ENCODE results near the gene ASCC3.
"Not testable (repeated sequence)": the region's sequence is repeated elsewhere in the genome, so short reads cannot be mapped to it uniquely, and the experiment has no call there.

The ASCC3 gene

GRCh38 chr6:100890646-100891045 is 9.5 kb upstream of the ASCC3 start:
- DNase-seq (ENCODE audit: low read depth in 2 of 2, low spot score in 1 of 2) = not testable (repeated sequence)

GRCh38 chr6:100889351-100889750 is 8.2 kb upstream of the ASCC3 start:
- no peak for DNase-seq (ENCODE audit: low read depth in 2 of 2, low spot score in 1 of 2)

- no peak for DNase-seq (ENCODE audit: low read depth in 2 of 2, low spot score in 1 of 2)
Measured at GRCh38 chr6:100886076-100886475, 4.9 kb upstream of the ASCC3 start.

GRCh38 chr6:100883347-100883746 is 2.2 kb upstream of the ASCC3 start:
- no peak for DNase-seq (ENCODE audit: low read depth in 2 of 2, low spot score in 1 of 2)

- DNase-seq (ENCODE audit: low read depth in 2 of 2, low spot score in 1 of 2) = no peak
Measured at GRCh38 chr6:100881707-100882040, 545 bp upstream of the ASCC3 start.

GRCh38 chr6:100880149-100880852 is 828 bp downstream of the ASCC3 start:
- DNase-seq (ENCODE audit: low read depth in 2 of 2, low spot score in 1 of 2) = no peak

GRCh38 chr6:100879317-100879716 is 1.8 kb downstream of the ASCC3 start:
- DNase-seq (ENCODE audit: low read depth in 2 of 2, low spot score in 1 of 2) = no peak

GRCh38 chr6:100877851-100878250 is 3.3 kb downstream of the ASCC3 start:
- DNase-seq (ENCODE audit: low read depth in 2 of 2, low spot score in 1 of 2) = no peak

- no peak for DNase-seq (ENCODE audit: low read depth in 2 of 2, low spot score in 1 of 2)
Measured at GRCh38 chr6:100876251-100876650, 4.9 kb downstream of the ASCC3 start.

GRCh38 chr6:100865525-100865924 is 15.6 kb downstream of the ASCC3 start:
- DNase-seq (ENCODE audit: low read depth in 2 of 2, low spot score in 1 of 2) = no peak

- DNase-seq (ENCODE audit: low read depth in 2 of 2, low spot score in 1 of 2) = no peak
Measured at GRCh38 chr6:100862063-100862462, 19.1 kb downstream of the ASCC3 start.

- DNase-seq (ENCODE audit: low read depth in 2 of 2, low spot score in 1 of 2) = no peak
Measured at GRCh38 chr6:100856146-100856545, 25.0 kb downstream of the ASCC3 start.

GRCh38 chr6:100851819-100852218 is 29.3 kb downstream of the ASCC3 start:
- DNase-seq (ENCODE audit: low read depth in 2 of 2, low spot score in 1 of 2) = no peak

GRCh38 chr6:100850174-100850573 is 31.0 kb downstream of the ASCC3 start:
- DNase-seq (ENCODE audit: low read depth in 2 of 2, low spot score in 1 of 2) = no peak

- DNase-seq (ENCODE audit: low read depth in 2 of 2, low spot score in 1 of 2) = no peak
Measured at GRCh38 chr6:100846276-100846675, 34.9 kb downstream of the ASCC3 start.

- DNase-seq (ENCODE audit: low read depth in 2 of 2, low spot score in 1 of 2) = no peak
Measured at GRCh38 chr6:100845676-100846075, 35.5 kb downstream of the ASCC3 start.

- no peak for DNase-seq (ENCODE audit: low read depth in 2 of 2, low spot score in 1 of 2)
Measured at GRCh38 chr6:100839419-100839818, 41.7 kb downstream of the ASCC3 start.

GRCh38 chr6:100838011-100838410 is 43.1 kb downstream of the ASCC3 start:
- DNase-seq (ENCODE audit: low read depth in 2 of 2, low spot score in 1 of 2) = no peak

- no peak for DNase-seq (ENCODE audit: low read depth in 2 of 2, low spot score in 1 of 2)
Measured at GRCh38 chr6:100833972-100834574, 47.1 kb downstream of the ASCC3 start.

GRCh38 chr6:100829077-100829595 is 52.0 kb downstream of the ASCC3 start:
- DNase-seq (ENCODE audit: low read depth in 2 of 2, low spot score in 1 of 2) = not testable (repeated sequence)

GRCh38 chr6:100823041-100823440 is 58.1 kb downstream of the ASCC3 start:
- DNase-seq (ENCODE audit: low read depth in 2 of 2, low spot score in 1 of 2) = no peak

- no peak for DNase-seq (ENCODE audit: low read depth in 2 of 2, low spot score in 1 of 2)
Measured at GRCh38 chr6:100818066-100818465, 63.1 kb downstream of the ASCC3 start.

- no peak for DNase-seq (ENCODE audit: low read depth in 2 of 2, low spot score in 1 of 2)
Measured at GRCh38 chr6:100810015-100810414, 71.1 kb downstream of the ASCC3 start.
